Measurements from ENCODE around the gene DALRD3. TPM values are rescaled to one million over a fixed set of nuclear protein-coding genes. Genes with fewer than 3 reads are reported as not detected.

The DALRD3 gene
- total and polyA plus RNA-seq, 11 donors = 6.8 to 24.7 (median 14.5) TPM

DNA sequence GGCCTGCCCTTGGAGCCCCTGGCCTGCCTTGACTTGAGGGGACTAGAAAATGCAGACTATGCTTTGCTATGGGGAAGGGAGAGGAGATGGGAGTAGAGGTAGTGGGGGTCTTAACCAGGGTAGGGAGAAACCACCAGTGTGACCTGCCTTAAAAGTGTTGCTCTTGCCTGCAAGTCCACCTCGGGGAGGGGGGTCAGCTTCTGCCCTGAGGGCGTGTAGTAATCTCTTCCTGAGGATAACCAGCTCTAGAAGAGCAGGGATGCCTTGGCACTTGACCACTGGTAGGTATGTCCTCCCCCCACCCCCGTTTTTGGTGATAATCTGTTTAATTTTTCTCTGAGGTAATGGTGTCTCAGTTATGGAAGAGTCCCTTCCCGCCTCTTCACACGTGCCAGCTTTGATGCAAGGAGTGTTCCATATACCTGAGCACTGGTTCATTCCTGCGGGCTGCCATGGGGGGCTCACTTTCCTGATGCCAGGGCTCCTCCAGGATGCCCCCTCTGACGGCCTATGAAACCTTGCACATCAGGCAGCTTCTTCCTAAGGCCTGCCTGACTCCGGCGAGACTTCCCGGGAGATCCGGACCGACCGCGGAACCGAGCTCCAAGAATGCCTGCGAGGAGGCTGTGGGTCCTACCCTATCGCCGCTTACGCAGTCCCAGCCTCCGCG lies 29.1 kb downstream of the DALRD3 start:
- WGBS, 4 donors = 4 to 13% (median 7%) methylated on average over 12 to 21 of the region's 21 CpGs
- Histone ChIP-seq H3K4me3 (peak overlapping the region; percentile 63 to 95 (median 87)), H3K4me1 (peaks cover 0 to 36% (median 22%) of the 10 kb centered on the region in 12 donors), H3K36me3 (peaks cover 0 to 31% (median 21%) of the 10 kb centered on the region in 9 donors), H3K27me3 (no peaks in the 10 kb centered on the region), H3K9me3 (no peaks in the 10 kb centered on the region), H3K27ac (peak overlapping the region; percentile 68 to 98 (median 90))
- ATAC-seq = no peak
- intact Hi-C loops (cut with DNase I) = loop anchor here in 6 of 10 donors (2.0 to 10.0 kb wide), 5 partner anchors 32 to 458 kb away; partner anchors contain the start of gene QRICH1 (in 2 of the 6)
- TF ChIP-seq, protein P1, sequence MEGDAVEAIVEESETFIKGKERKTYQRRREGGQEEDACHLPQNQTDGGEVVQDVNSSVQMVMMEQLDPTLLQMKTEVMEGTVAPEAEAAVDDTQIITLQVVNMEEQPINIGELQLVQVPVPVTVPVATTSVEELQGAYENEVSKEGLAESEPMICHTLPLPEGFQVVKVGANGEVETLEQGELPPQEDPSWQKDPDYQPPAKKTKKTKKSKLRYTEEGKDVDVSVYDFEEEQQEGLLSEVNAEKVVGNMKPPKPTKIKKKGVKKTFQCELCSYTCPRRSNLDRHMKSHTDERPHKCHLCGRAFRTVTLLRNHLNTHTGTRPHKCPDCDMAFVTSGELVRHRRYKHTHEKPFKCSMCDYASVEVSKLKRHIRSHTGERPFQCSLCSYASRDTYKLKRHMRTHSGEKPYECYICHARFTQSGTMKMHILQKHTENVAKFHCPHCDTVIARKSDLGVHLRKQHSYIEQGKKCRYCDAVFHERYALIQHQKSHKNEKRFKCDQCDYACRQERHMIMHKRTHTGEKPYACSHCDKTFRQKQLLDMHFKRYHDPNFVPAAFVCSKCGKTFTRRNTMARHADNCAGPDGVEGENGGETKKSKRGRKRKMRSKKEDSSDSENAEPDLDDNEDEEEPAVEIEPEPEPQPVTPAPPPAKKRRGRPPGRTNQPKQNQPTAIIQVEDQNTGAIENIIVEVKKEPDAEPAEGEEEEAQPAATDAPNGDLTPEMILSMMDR (IDR thresholded peaks at IDR 0.05) = no peak
- no peak for TF ChIP-seq POLR2A (IDR thresholded peaks at IDR 0.05)
- no peak for DNase-seq

DNA sequence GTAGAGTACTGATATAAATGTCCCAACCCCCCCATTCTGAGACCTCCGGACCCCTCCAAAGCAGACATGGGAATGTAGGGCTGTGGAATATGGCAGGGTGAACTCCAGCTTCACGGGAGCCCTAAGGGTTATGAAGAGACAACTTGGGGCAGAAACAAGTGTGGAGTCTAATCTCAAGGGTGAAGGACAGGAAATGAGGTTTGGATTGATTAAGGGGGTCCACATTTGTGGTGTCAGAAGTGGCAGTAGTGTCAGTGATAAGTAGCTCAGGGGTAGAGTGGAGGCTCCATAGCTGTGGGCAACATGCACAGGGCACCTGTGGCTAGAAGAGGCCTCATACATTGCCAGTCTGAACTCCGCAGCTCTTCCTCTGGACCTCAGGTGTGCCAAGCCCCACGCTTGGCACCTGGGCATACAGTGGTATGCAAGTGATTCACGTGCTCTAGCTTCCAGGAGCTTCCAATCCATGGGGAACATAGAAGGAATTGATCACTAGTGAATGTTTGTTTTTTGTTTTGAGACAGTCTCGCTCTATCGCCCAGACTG lies 32.5 kb downstream of the DALRD3 start:
- DNase-seq = no peak
- H3K9me3 ChIP-seq = no peaks in the 10 kb centered on the region
- WGBS, 4 donors = 84 to 92% (median 91%) methylated on average over 7 of the region's 7 CpGs

DNA sequence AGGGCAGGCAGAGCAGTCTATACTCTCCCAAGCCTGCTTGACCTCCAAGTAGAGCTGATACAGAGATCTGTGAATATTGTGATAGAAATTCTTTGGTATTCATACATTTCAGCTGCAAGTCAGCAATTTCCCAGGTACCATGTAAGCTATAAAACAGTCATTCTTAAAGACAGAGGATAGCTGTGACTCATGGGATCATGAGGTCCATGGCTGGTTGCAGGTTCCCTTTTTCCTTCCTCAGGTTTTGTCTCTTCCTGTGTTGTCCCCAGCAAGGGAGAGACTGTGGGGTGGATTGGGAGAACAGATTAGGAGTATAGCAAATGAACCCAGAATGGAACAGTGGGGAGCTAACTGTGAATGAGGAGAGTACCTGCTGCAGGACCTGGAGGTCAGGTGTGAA lies 33.7 kb downstream of the DALRD3 start:
- TF ChIP-seq, protein P1 (IDR thresholded peaks at IDR 0.05) = no peak
- TF ChIP-seq POLR2A (IDR thresholded peaks at IDR 0.05) = no peak
- Histone ChIP-seq H3K4me3 (no peak overlapping the region), H3K4me1 (peaks cover 0 to 19% (median 11%) of the 10 kb centered on the region in 12 donors), H3K27me3 (no peaks in the 10 kb centered on the region), H3K27ac (no peak overlapping the region), H3K9me3 (no peaks in the 10 kb centered on the region), H3K36me3 (peaks cover 0 to 74% (median 67%) of the 10 kb centered on the region in 9 donors)
- no peak for ATAC-seq
- no peak for DNase-seq
- intact Hi-C loops (cut with DNase I) = loop anchor here in 6 of 10 donors (5.0 to 10.0 kb wide), 3 partner anchors 110 to 463 kb away; partner anchors contain the start of gene QRICH1 (in 1 of the 6)

More for the DNA sequence above, 32.5 kb downstream of the DALRD3 start:
- Histone ChIP-seq H3K4me3 (no peak overlapping the region), H3K27ac (no peak overlapping the region), H3K27me3 (no peaks in the 10 kb centered on the region), H3K4me1 (peaks cover 0 to 25% (median 11%) of the 10 kb centered on the region in 12 donors), H3K36me3 (peaks cover 0 to 61% (median 55%) of the 10 kb centered on the region in 9 donors)
- ATAC-seq = no peak
- TF ChIP-seq POLR2A (IDR thresholded peaks at IDR 0.05) = no peak
- TF ChIP-seq, protein P1 (IDR thresholded peaks at IDR 0.05) = no peak
- intact Hi-C loops (cut with DNase I) = loop anchor here in 6 of 10 donors (5.0 to 10.0 kb wide), 3 partner anchors 109 to 461 kb away; partner anchors contain the start of gene QRICH1 (in 1 of the 6)

DNA sequence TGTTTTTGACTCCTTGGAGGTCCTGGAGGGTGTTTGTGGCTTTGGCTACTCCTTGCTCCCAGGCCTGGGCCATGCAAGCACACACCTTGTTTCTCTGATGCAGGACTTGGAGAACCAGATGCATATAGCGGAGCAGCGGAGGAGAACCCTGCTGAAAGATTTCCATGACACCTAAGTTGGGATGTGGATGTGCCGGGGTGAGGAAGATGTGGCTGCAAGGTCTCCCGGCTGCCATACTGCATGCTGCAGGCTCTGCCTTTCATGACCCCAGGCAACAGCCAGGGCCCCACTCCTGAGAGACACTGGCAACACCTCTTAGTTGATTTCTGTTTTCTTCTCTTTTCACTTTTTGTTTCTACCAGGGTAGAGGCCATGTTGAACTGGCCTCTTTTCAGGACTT lies 35.3 kb downstream of the DALRD3 start:
- intact Hi-C loops (cut with DNase I) = loop anchor here in 3 of 10 donors (10.0 kb wide), 2 partner anchors 112 to 462 kb away; partner anchors contain the start of gene QRICH1 (in 1 of the 3)
- Histone ChIP-seq H3K27me3 (no peaks in the 10 kb centered on the region), H3K4me3 (no peak overlapping the region), H3K36me3 (peaks cover 2 to 88% (median 81%) of the 10 kb centered on the region in 9 donors), H3K4me1 (peaks cover 0 to 10% (median 2%) of the 10 kb centered on the region in 12 donors), H3K27ac (no peak overlapping the region), H3K9me3 (no peaks in the 10 kb centered on the region)
- no peak for ATAC-seq
- no peak for DNase-seq
- WGBS, 4 donors = 82 to 95% (median 86%) methylated on average over 4 of the region's 4 CpGs
- TF ChIP-seq, protein P1 (IDR thresholded peaks at IDR 0.05) = no peak
- TF ChIP-seq POLR2A (IDR thresholded peaks at IDR 0.05) = no peak
